ENCODE measurements around the gene DNAH6. TPM values are rescaled to one million over a fixed set of nuclear protein-coding genes. Genes with fewer than 3 reads are reported as not detected.

DNAH6 gene
- total and polyA plus RNA-seq, 2 of the 13 experiments (the other 11 are each of a cell fraction or from before 2014, with no cell fraction given): 0.01 TPM; not detected in 1

- Histone ChIP-seq H2AFZ (ENCODE audit: low read length) (no peak overlapping the region), H3K27ac (ENCODE audit: extremely low read length, insufficient read depth, low read length) (no peak overlapping the region), H3K4me2 (ENCODE audit: low read depth, low read length) (no peak overlapping the region), H3K36me3 (replicated peaks in 1 of 2; ENCODE audit: control insufficient read depth in 1 of 2, insufficient read depth in 2 of 2, low read length in 2 of 2) (no peaks in the 10 kb centered on the region), H3K9me3 (ENCODE audit: low read length) (no peaks in the 10 kb centered on the region), H3K27me3 (ENCODE audit: control insufficient read depth in 1 of 2, insufficient read depth in 2 of 2, low read length in 2 of 2) (no peaks in the 10 kb centered on the region), H3K4me3 (replicated peaks in 1 of 3; ENCODE audit: insufficient read depth in 1 of 3, low read depth in 2 of 3, low read length in 3 of 3) (no peak overlapping the region), H4K20me1 (ENCODE audit: insufficient read depth, low read length) (no peaks in the 10 kb centered on the region), H3K79me2 (ENCODE audit: insufficient read depth, low read length) (no peaks in the 10 kb centered on the region), H3K9ac (ENCODE audit: insufficient read depth, low read depth, low read length) (no peak overlapping the region), H3K4me1 (ENCODE audit: insufficient read depth, low read length) (no peaks in the 10 kb centered on the region)
- ATAC-seq: no peak
- intact Hi-C loops (cut with micrococcal nuclease; ENCODE audit: unreplicated experiment): loop anchor here (1.0 kb wide), 1 partner anchor 14 kb away; no protein-coding TSS in a partner anchor
- no peak for FAIRE-seq
- no peak for DNase-seq (ENCODE audit: low spot score)
- TF ChIP-seq TBX3 (IDR thresholded peaks at IDR 0.05; ENCODE audit: borderline replicate concordance) (no peak), GLMP (CRISPR knock-in tag; IDR thresholded peaks at IDR 0.05; ENCODE audit: borderline replicate concordance) (no peak)
- in situ Hi-C loops (cut with HindIII; ENCODE audit: extremely low pct_ligation_motif_present, low pct_unique_long_range_greater_than_20kb): no loop called here
- BruUV-seq (replicated peaks): no TSS peak
- 23% methylated on average over 3 of the region's 3 CpGs for WGBS (ENCODE audit: low lambda C conversion rate)
- ChIA-PET CTCF (ENCODE audit: low intra/inter-chr PET ratio, low total read pairs) (no interaction called here), POLR2A (no interaction called here)
Measured at GRCh38 chr2:84579661-84580060, 63.4 kb downstream of the DNAH6 start.

GRCh38 chr2:84603911-84604310, 87.6 kb downstream of the DNAH6 start:
- DNase-seq (ENCODE audit: low spot score): no peak
- Histone ChIP-seq H3K4me2 (ENCODE audit: low read depth, low read length) (no peak overlapping the region), H3K4me3 (replicated peaks in 1 of 3; ENCODE audit: insufficient read depth in 1 of 3, low read depth in 2 of 3, low read length in 3 of 3) (no peak overlapping the region), H3K27ac (ENCODE audit: extremely low read length, insufficient read depth, low read length) (no peak overlapping the region), H2AFZ (ENCODE audit: low read length) (no peak overlapping the region), H3K36me3 (replicated peaks in 1 of 2; ENCODE audit: control insufficient read depth in 1 of 2, insufficient read depth in 2 of 2, low read length in 2 of 2) (no peaks in the 10 kb centered on the region), H3K79me2 (ENCODE audit: insufficient read depth, low read length) (no peaks in the 10 kb centered on the region), H4K20me1 (ENCODE audit: insufficient read depth, low read length) (no peaks in the 10 kb centered on the region), H3K9ac (ENCODE audit: insufficient read depth, low read depth, low read length) (no peak overlapping the region), H3K4me1 (ENCODE audit: insufficient read depth, low read length) (no peaks in the 10 kb centered on the region), H3K27me3 (ENCODE audit: control insufficient read depth in 1 of 2, insufficient read depth in 2 of 2, low read length in 2 of 2) (no peaks in the 10 kb centered on the region), H3K9me3 (ENCODE audit: low read length) (peaks cover 12% of the 10 kb centered on the region)
- no peak for FAIRE-seq
- ChIA-PET POLR2A (no interaction called here), CTCF (ENCODE audit: low intra/inter-chr PET ratio, low total read pairs) (no interaction called here)
- intact Hi-C loops (cut with micrococcal nuclease; ENCODE audit: unreplicated experiment): no loop called here
- no TSS peak for BruUV-seq (replicated peaks)
- in situ Hi-C loops (cut with HindIII; ENCODE audit: extremely low pct_ligation_motif_present, low pct_unique_long_range_greater_than_20kb): no loop called here
- no peak for ATAC-seq
- 56% methylated on average over 4 of the region's 4 CpGs for WGBS (ENCODE audit: low lambda C conversion rate)
- TF ChIP-seq GRHL1 (CRISPR knock-in tag; conservative IDR thresholded peaks at IDR 0.05) (no peak), CREBL2 (CRISPR knock-in tag; IDR thresholded peaks at IDR 0.05; ENCODE audit: borderline replicate concordance) (no peak), ZNF574 (CRISPR knock-in tag; IDR thresholded peaks at IDR 0.05) (no peak), CC2D1A (CRISPR knock-in tag; IDR thresholded peaks at IDR 0.05) (no peak), ELF4 (CRISPR knock-in tag; IDR thresholded peaks at IDR 0.05; ENCODE audit: borderline replicate concordance) (no peak), NPAS2 (CRISPR knock-in tag; IDR thresholded peaks at IDR 0.05; ENCODE audit: borderline replicate concordance) (no peak), ZNF615 (CRISPR knock-in tag; IDR thresholded peaks at IDR 0.05; ENCODE audit: borderline replicate concordance) (no peak)
